Stimulated activated CD8-positive, alpha-beta memory T cell treated with anti-CD3 and anti-CD28 coated beads, Interleukin-4, amount 100 ng/mL, for 24 hours (primary cell): Measurements from ENCODE around the gene CHMP6.
A peak's percentile ranks its signal among the peaks of the same experiment; 100 is the strongest.

ENCODE experiments used
- DNase-seq: peaks from one replicate; pipeline ENCODE4 v3.0.0-alpha.2; 2020; ENCODE audit warnings: low read depth

Gene CHMP6

DNA sequence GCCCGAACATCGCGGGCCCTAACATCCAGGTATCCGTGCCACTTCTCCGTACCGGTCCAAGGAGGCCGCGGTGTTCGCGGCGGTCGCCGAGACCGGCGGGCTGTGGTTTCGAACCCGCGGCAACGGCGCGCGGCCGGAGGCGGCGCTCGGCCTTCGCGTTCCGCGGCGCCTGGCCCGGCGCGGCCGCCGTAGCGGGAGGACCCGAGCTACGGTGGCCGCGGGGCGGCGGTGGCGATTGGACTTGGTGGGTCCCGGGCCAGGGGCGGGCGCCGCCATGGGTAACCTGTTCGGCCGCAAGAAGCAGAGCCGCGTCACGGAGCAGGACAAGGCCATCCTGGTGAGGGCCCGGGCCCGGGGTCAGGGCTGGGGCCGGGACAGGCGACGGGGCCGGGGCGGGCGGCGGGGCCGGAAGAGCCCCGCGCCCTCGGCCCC lies at the start of gene CHMP6:
TSS of gene CHMP6 (plus strand) at position 197 of the 432 bp plus-strand sequence. CDS start at position 275, 78 bp downstream.
- peak; percentile 48 for DNase-seq

DNA sequence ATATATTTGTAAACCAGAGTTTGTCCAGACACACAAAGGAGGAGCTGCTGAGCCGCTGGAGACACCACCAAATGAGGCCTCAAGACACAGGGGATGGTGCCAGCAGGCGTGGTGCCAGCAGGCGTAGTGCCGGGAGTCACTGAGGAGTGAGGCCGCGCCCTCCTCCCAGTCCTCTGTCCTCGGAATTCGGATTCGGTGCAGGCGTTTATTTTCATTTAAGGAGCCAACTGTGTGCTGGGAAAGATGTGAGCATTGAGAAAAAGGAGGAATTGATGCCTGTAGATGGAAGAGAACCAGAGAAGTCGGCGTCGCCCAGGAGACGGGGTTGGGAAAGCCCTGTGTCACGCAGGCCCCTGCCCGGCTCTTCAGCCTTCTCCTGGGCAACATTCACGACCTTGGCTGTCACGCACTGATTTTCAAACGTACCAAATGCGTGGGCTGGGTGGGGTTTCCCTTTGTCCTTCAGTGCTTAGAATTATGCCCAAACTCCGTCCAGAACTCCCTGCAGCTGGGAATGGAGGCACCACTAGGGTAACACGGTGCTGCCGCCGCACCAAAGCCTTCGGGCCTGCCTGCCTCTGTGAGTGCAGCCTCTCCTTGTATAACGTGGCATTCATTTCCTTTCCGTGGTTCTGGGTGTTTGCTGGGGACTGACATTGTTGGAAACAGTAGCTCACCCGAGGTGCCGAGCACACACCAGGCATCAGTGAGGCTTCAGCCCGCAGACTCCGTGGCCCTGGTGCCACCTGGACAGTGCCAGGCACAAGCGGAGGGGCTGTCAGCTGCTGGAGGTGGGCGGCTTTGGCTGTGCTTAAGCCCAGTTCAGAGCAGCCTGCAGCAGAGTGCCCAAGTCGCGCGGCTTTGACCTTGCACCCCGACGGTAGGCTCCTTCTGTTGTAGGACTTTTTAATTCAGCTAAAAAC lies 49.0 kb upstream of the CHMP6 start:
- no peak for DNase-seq

DNA sequence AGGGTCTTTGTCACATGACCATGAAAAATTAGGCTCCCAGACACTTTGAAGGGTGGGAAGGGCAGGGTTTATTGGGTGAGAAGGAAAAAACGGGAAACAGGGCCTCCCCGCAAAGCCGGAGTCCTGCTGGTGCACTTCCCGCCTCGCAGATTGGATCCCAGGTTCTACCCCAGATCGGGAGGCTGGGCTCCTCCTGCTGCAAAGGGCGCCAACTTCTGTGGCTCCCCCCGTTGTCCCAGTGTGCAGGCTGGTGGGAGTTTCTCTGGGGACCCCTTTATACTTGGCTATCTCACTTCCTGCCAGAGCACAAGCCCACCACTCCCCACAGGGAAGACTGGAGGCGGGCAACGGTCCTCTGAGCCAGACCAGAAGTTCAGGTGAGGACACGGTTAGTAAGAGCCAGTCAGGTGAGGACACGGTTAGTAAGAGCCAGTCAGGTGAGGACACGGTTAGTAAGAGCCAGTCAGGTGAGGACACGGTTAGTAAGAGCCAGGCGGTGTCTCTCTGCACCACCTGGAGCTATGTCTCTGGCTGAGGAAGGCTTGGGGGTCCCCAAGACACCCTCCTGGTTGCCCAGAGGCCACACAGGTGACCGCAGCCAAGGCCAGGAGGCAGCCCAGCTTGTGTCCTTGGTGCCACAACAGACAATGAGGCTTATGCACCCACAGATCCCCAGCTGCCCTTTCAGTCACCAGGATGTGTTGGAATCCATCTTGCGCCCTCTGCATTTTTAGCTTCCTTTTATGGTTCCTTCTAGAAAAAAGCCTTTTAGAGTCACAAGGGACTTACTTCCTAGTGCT lies 48.1 kb upstream of the CHMP6 start:
- DNase-seq = no peak

DNA sequence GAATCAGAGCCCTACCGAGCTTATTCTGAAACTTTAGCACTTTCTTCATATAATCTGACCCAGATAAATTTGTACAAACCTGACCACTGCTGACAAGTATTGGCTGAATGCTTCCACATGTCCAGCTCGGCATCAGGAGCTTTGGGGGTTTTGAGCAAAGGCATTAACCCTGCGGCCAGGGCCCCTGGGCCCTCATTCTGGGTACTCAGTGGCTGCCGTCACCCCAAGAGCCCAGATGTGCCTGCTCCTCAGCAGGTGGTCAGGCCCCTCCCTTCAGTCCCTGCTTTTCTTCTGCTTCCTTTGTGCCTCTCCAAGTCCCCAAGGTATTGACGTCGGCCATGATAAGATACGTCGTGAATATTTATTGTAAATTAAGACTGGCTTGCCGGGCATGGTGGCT lies 47.3 kb upstream of the CHMP6 start:
- no peak for DNase-seq

DNA sequence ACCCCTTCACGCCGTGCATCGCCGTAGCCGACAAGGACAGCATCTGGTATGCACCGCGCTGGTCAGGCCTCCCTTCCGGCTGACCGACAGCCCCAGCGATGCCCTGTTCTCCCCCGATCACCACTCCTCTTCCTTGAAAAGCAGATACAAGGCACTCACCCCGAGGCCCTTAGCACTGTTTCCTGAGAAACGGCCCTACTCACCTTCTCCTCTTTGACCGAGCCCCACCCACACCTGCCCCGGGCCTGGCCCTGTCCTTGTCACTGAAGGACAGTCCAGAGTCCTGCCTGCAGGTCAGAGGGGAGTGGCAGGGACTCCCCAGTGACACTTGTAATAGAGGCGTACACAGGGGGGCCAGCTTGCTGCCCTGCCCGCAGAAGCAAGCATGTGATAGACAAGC lies 45.9 kb upstream of the CHMP6 start:
- no peak for DNase-seq

DNA sequence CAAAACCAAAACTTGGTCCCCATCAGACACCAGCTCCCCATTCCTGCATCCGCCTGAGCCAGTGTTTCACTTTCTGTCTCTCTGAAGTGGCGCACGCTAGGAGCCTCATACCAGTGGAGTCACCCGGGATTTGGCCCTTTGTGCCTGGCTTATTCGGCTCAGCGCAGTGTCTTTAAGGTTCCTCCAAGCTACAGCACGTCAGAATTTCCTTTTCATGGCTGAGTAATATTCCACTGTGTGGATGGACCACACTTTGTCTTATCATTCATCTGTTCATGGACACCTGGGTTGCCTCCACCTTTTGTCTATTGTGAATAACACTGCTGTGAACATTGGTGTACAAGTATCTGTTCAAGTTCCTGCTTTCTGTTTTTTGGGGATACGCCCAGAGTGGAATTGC lies 45.2 kb upstream of the CHMP6 start:
- DNase-seq = no peak

DNA sequence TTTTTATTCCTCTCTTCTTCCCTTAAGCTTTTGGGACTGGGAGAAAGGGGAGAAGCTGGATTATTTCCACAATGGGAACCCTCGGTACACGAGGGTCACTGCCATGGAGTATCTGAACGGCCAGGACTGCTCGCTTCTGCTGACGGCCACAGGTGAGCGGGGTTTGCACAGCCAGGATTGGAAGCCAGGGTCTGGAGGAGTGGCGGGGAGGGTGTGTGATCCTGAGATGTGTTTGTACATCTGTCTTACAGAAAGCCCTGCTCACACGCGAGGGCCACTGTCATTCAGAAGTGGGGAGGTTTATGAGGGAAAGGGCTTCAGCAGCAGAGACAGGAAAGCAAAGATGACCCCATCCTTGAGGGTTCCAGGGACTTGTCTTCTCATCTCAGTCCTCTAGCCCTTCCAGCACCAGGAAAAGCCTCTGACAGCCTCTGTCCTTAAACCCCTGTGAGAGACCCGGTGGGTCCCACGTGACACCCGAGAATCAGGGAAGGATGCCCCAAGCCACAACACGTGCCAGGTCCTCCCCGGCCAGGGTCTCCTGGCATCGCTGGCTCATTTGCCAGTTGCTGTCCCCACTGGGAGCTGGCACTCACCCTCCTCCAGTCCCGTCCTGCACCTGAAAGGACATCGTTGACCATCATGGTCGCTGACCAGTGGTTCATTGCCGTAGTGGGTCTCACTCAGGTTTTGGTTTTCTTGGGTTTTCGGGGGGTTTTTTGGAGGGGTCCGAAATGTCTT lies 44.3 kb upstream of the CHMP6 start:
- no peak for DNase-seq

DNA sequence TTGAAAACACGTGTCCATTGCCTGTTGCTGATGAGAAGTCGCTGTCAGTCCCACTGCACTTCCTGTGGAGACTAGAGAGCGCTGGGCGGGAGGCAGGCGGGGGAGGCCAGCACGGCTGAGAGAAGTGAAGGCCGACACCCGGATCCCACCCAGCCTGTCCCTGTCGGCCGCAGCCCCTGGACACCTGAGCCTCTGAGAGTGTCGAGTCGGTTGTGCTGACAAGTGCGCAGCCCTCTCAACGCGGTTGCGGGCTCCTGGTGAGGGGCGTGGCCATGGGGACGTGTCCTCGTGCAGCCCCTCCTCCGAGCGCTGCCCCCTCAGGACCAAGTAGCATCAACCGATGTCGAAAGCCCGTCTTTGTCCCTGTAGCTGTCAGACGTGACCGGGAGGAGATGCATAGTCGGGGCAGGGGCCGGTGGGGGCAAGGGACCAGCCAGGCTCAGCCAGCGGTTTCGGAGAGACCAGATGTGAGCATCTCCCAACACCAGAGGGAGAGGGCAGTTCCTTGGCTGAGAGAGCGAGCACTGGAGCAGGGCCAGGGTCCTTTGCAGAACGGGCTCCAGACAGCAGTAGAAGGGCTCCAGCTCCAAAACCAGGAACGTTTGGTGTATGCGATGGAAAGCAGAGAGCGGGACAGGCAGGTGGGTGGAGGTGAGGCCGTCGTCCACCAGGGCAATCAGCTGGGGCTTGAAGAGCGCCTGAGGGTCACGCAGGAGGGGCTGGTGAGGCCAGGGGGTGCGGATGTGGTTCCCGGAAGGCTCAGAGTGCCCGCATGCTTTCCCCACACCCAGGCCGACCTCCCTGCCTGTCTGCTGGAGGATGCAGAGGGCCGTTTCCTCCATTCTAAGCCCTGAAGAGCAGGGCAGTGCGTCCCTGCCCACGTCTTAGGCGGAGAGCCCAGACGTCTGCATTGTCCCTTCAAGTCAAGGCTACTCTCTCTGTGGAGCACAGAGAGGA lies 43.3 kb upstream of the CHMP6 start:
- DNase-seq = no peak

DNA sequence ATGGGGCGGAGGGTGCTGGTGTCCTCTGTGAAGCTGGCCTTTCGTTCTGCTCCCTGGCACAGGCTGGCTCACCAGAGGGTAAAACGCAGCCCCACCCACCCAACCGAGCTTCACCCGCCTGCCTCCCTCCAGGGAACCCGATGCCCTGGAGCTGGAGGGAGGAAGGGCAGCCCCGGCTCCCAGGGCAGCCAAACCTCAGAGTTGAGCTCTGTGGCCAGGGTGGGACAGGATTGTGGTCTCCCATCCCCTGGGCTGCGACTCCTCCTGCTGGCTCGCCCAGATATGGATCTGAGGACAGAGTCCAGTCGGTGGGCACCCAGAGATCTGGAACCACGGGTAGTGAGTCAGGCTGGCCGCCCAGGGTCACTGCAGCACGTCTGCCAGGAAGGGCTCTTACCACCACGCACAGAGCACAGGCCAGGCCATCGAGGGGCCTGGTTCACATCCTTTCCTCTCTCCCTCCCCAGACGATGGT lies 42.6 kb upstream of the CHMP6 start:
- no peak for DNase-seq

DNA sequence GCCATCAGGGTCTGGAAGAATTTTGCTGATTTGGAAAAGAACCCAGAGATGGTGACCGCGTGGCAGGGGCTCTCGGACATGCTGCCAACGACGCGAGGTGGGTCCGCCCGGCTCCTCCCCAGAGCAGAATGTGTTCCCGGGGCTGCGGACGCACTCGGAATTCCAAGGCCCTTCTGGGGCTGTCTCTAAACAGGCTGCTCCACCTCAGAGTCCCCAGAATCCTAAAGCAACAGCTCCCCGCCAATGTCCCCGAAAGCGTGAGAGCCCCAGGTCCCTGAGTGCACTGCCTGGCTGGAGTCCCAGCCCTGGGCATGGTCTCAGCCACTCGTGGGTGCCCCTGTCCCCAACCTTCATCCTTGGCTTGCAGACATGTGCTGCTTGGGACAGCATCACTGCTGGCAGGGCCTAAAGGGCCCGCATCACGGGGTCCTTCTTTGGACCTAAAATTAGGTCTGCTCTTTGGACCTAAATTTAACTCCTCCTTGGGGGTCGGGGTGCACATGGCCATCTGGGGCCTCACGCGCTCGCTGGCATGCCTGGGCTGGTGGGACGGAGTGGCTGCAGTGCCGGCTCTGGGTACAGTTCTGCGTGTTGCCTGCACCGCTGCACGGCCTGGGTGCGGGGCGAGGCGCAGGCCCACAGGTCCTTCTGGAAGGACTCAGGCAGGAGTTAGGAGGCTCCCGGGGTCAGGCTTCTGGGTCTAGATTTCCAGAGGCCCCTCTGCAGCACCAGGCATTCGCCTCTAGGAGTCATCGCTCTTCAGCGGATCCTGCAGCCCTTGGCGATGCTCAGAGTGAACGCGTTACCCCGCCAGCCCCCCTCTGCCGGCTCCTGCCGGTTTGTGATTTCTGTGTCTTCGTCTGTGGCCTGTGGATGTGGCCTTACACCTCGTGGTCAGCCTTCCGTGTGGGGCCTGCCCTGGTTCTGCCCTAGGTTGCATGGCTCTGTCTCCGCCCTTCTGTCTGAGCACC lies 41.9 kb upstream of the CHMP6 start:
- no peak for DNase-seq

DNA sequence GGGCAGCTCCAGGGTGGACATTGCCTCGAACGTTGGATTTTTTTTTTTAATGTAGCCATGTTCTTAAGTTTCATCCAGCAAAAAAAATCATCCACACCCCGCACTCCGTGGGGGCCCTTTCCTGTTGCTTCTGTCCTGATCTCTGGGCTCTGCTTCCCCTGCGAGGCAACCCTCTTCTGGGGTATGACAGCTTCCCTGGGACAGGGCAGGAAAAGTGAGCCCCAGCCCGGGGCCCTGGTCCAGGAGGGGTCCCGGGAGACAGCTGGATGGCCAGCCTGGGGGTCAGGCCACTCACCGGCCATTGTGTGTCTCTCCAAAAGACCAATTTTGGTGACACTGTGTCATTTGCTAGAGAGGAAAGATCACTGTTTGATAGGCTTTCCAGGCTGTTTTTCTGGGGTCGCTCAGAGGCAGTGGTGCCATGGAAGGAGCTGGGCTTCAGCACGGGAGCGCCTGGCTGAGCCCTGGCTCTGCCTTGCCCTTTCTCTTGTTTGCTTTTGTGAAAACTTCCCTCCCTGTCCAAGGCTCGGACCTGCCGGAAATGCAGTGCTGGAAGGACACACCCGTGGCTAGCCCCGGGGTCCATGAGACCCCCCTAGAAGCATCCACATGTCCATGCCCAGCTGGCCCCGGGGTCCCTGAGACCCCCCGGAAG lies 41.0 kb upstream of the CHMP6 start:
- no peak for DNase-seq

DNA sequence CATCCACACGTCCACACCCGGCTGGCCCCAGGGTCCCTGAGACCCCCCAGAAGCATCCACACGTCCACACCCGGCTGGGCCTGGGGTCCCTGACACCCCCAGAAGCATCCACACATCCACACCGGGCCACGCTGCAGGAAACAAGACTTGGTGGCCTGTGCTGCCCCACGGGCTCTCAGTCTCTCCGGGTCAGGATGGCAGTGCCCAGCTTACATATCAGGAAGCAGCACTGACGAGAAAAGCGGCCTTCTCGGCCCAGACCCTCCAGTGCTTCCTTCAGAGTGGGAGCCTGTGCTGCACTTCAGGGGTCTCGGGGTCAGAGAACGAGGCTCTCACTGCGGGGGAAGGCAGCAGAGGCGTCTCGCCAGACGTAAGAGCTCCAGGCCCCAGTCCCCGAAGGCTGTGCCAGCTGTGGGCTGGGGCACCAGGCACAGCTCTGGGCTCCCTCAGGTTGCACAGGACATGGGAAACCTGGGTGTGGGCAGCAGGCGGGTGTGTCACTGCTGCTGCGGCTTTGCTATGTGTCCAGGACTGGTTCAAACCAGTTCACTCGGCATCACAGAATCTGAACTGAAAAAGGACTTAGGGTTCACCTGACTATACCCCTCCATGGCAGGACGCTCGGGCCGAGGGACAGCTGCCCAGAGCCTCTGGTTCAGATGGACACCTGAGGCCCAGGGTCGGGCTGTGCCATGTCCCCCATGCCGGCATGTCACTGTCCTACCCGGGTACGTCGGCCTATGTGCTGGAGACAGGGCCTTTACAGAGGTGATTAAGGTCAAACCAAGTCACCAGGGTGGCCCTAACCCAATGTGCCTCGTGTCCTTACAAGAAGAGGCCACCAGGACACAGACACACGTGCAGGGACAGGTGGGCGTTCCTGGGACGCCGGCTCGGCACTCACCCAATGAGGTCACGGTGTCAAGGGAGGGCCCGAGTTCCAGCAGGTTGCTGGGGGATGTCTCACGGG lies 40.2 kb upstream of the CHMP6 start:
- no peak for DNase-seq

DNA sequence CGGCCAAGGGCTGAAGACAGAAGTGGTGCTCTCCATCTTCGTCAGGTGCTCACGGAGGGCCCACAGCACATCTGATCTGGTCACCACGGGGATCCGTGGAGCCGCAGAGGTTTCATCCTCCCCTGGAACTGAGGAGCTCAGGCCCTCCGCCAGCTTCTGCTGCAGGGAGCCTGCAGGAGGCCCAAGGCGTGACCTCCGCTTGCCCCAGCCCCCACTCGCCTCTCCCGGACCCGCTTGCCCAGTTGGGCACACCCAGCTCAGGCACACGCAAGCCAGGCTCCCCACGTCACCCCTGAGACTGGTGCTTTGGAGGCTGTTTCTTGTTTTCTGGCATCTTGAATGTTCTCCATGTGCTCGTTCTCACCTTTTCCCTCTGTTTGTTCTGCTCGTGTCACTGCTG lies 39.4 kb upstream of the CHMP6 start:
- no peak for DNase-seq

DNA sequence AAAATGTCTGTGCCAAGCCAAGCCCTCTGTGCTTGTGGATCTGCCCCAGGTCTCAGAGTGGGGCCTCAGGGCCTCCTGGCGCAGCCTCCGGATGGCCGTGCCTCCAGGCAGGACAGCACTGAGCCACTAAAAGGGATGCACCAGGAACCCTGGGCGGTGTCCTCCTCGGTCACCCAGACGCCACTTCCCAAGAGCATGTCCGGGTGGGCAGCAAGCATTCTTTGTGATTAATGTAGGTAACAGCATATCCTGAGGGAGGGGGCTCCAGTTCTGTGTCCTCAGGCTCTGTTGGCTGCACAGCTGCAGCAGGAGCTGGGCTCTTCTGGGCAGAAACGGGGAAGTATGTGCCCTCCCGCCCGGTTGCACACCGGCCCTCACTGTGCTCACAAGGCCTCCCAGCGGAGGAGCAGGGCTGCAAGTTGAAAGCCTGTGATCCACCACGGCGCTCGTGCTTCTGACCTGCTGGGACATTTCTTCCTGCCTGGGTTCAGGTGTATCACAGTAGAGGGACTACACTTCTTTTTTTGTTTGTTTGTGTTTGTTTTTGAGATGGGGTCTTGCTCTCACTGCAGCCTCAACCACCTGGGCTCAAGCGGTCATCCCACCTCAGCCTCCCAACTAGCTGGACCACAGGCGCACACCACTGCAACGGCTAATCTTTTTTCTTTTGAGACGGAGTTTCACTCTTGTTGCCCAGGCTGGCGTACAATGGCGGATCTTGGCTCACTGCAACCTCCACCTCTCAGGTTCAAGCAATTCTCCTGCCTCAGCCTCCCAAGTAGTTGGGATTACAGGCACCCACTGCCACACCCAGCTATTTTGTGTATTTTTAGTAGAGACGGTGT lies 37.9 kb upstream of the CHMP6 start:
- no peak for DNase-seq

DNA sequence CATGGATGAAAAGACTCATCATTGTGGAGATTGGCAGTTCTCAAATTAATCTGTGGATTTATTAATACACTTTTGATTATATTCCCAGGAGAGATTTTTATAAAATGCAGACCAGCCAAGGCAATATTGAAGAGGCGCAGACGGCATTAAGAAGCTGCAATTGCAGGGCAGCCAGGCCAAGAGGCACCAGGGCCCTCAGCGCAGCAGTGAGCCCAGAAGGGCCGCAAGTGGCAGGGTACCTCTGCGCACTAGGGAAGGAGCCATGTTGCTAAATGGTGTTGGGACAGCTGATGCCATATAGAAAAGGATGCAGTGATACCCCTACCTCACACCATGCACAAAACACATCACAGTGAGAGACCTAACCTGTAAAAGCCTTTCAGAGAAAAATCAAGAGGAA lies 36.6 kb upstream of the CHMP6 start:
- DNase-seq = no peak

DNA sequence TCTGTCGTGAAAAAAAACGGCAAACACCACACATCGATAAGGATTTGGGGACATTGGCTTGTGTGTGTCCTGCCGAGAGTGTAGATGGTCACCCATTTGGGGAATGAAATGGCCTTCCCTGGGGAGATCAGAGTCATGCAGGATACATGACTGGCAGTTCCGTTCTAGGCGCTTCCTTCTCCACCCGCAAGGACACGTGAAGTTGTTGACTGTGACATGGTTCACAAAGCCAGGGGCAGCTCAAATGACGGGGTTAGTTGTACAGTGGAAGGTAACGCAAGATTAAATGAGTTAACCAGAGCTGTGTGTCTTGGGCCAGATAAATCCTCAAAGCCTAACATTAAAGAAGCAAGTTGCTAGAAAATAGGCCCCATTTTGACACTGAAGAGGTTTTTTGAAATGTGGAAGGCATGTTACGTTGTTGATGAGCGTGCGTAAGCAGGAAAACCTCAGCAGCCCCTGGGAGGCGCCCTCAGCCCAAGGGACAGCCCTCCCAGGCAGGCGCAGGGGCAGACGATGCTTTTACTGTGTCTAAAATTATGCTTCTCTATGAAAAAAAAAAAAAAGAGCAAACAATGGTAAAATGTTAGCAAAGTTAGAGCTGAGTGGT lies 35.9 kb upstream of the CHMP6 start:
- DNase-seq = no peak
